Measurements from ENCODE around the gene ZBTB5.

Gene ZBTB5

GRCh38 chr9:37464426-37465248 lies 613 bp downstream of the ZBTB5 start:
- Histone ChIP-seq H3K9ac (ENCODE audit: low read depth, low read length) (peak overlapping the region; percentile 90), H3K4me1 (ENCODE audit: insufficient read depth, low read length) (peaks cover 9% of the 10 kb centered on the region)

GRCh38 chr9:37464006-37464405 lies 1.2 kb downstream of the ZBTB5 start:
- no peaks in the 10 kb centered on the region for H3K27me3 ChIP-seq (ENCODE audit: insufficient read depth, low read length)
- peak overlapping the region; percentile 92 for H3K27ac ChIP-seq (ENCODE audit: low read length)
- peaks cover 9% of the 10 kb centered on the region for H3K4me1 ChIP-seq (ENCODE audit: insufficient read depth, low read length)
- H3K9ac ChIP-seq (ENCODE audit: low read depth, low read length): peak overlapping the region; percentile 90; the same call in 1 of the 2 replicates
- no peaks in the 10 kb centered on the region for H3K9me3 ChIP-seq (ENCODE audit: insufficient read depth, low read depth, low read length)
- no peaks in the 10 kb centered on the region for H3K36me3 ChIP-seq (ENCODE audit: insufficient read depth, low read depth, low read length)
- H3K4me3 ChIP-seq (ENCODE audit: low read length): peak overlapping the region; percentile 84

More at GRCh38 chr9:37464426-37465248, 613 bp downstream of the ZBTB5 start:
- Histone ChIP-seq H3K36me3 (ENCODE audit: insufficient read depth, low read depth, low read length) (no peaks in the 10 kb centered on the region), H3K27me3 (ENCODE audit: insufficient read depth, low read length) (no peaks in the 10 kb centered on the region), H3K9me3 (ENCODE audit: insufficient read depth, low read depth, low read length) (no peaks in the 10 kb centered on the region), H3K27ac (ENCODE audit: low read length) (peak overlapping the region; percentile 92), H3K4me3 (ENCODE audit: low read length) (peak overlapping the region; percentile 84)

- Histone ChIP-seq H3K4me3 (ENCODE audit: low read length) (no peak overlapping the region), H3K9ac (ENCODE audit: low read depth, low read length) (no peak overlapping the region), H3K4me1 (ENCODE audit: insufficient read depth, low read length) (peaks cover 4% of the 10 kb centered on the region; the same call in 1 of the 2 replicates)
Observed at GRCh38 chr9:37456817-37457216, 8.4 kb downstream of the ZBTB5 start.

GRCh38 chr9:37455884-37456647 lies 9.2 kb downstream of the ZBTB5 start:
- H3K36me3 ChIP-seq (ENCODE audit: insufficient read depth, low read depth, low read length): no peaks in the 10 kb centered on the region; the same call in 1 of the 2 replicates
- H3K4me3 ChIP-seq (ENCODE audit: low read length): no peak overlapping the region
- no peaks in the 10 kb centered on the region for H3K27me3 ChIP-seq (ENCODE audit: insufficient read depth, low read length)
- peaks cover 4% of the 10 kb centered on the region; the same call in 1 of the 2 replicates for H3K4me1 ChIP-seq (ENCODE audit: insufficient read depth, low read length)
- no peaks in the 10 kb centered on the region; the same call in 1 of the 2 replicates for H3K9me3 ChIP-seq (ENCODE audit: insufficient read depth, low read depth, low read length)
- H3K27ac ChIP-seq (ENCODE audit: low read length): no peak overlapping the region
- no peak overlapping the region for H3K9ac ChIP-seq (ENCODE audit: low read depth, low read length)

More at GRCh38 chr9:37456817-37457216, 8.4 kb downstream of the ZBTB5 start:
- Histone ChIP-seq H3K27me3 (ENCODE audit: insufficient read depth, low read length) (no peaks in the 10 kb centered on the region), H3K36me3 (ENCODE audit: insufficient read depth, low read depth, low read length) (no peaks in the 10 kb centered on the region; the same call in 1 of the 2 replicates), H3K27ac (ENCODE audit: low read length) (no peak overlapping the region), H3K9me3 (ENCODE audit: insufficient read depth, low read depth, low read length) (no peaks in the 10 kb centered on the region; the same call in 1 of the 2 replicates)

- no peaks in the 10 kb centered on the region for H3K27me3 ChIP-seq (ENCODE audit: insufficient read depth, low read length)
- H3K4me3 ChIP-seq (ENCODE audit: low read length): no peak overlapping the region
- H3K9ac ChIP-seq (ENCODE audit: low read depth, low read length): no peak overlapping the region
- peaks cover 4% of the 10 kb centered on the region; the same call in 1 of the 2 replicates for H3K4me1 ChIP-seq (ENCODE audit: insufficient read depth, low read length)
- no peak overlapping the region for H3K27ac ChIP-seq (ENCODE audit: low read length)
- no peaks in the 10 kb centered on the region; the same call in 1 of the 2 replicates for H3K9me3 ChIP-seq (ENCODE audit: insufficient read depth, low read depth, low read length)
- H3K36me3 ChIP-seq (ENCODE audit: insufficient read depth, low read depth, low read length): peaks cover 3% of the 10 kb centered on the region; the same call in 1 of the 2 replicates
Observed at GRCh38 chr9:37454238-37454637, 11.0 kb downstream of the ZBTB5 start.

- Histone ChIP-seq H3K9ac (ENCODE audit: low read depth, low read length) (no peak overlapping the region), H3K27ac (ENCODE audit: low read length) (no peak overlapping the region), H3K4me3 (ENCODE audit: low read length) (no peak overlapping the region), H3K4me1 (ENCODE audit: insufficient read depth, low read length) (peaks cover 4% of the 10 kb centered on the region; the same call in 1 of the 2 replicates), H3K9me3 (ENCODE audit: insufficient read depth, low read depth, low read length) (no peaks in the 10 kb centered on the region; the same call in 1 of the 2 replicates), H3K36me3 (ENCODE audit: insufficient read depth, low read depth, low read length) (peaks cover 3% of the 10 kb centered on the region; the same call in 1 of the 2 replicates), H3K27me3 (ENCODE audit: insufficient read depth, low read length) (no peaks in the 10 kb centered on the region)
Observed at GRCh38 chr9:37453827-37454226, 11.4 kb downstream of the ZBTB5 start.

GRCh38 chr9:37452611-37453010 lies 12.6 kb downstream of the ZBTB5 start:
- H3K9ac ChIP-seq (ENCODE audit: low read depth, low read length): no peak overlapping the region
- H3K9me3 ChIP-seq (ENCODE audit: insufficient read depth, low read depth, low read length): no peaks in the 10 kb centered on the region; the same call in 1 of the 2 replicates
- H3K27ac ChIP-seq (ENCODE audit: low read length): no peak overlapping the region
- no peaks in the 10 kb centered on the region for H3K27me3 ChIP-seq (ENCODE audit: insufficient read depth, low read length)
- H3K4me3 ChIP-seq (ENCODE audit: low read length): no peak overlapping the region
- H3K36me3 ChIP-seq (ENCODE audit: insufficient read depth, low read depth, low read length): peaks cover 6% of the 10 kb centered on the region; the same call in 1 of the 2 replicates
- H3K4me1 ChIP-seq (ENCODE audit: insufficient read depth, low read length): peaks cover 4% of the 10 kb centered on the region; the same call in 1 of the 2 replicates

GRCh38 chr9:37451628-37452027 lies 13.6 kb downstream of the ZBTB5 start:
- Histone ChIP-seq H3K27me3 (ENCODE audit: insufficient read depth, low read length) (no peaks in the 10 kb centered on the region), H3K4me3 (ENCODE audit: low read length) (no peak overlapping the region), H3K36me3 (ENCODE audit: insufficient read depth, low read depth, low read length) (peaks cover 9% of the 10 kb centered on the region; the same call in 1 of the 2 replicates), H3K9ac (ENCODE audit: low read depth, low read length) (no peak overlapping the region), H3K4me1 (ENCODE audit: insufficient read depth, low read length) (no peaks in the 10 kb centered on the region; the same call in 1 of the 2 replicates), H3K9me3 (ENCODE audit: insufficient read depth, low read depth, low read length) (no peaks in the 10 kb centered on the region; the same call in 1 of the 2 replicates), H3K27ac (ENCODE audit: low read length) (no peak overlapping the region)

- H3K27me3 ChIP-seq (ENCODE audit: insufficient read depth, low read length): no peaks in the 10 kb centered on the region
- no peak overlapping the region for H3K4me3 ChIP-seq (ENCODE audit: low read length)
- no peak overlapping the region for H3K27ac ChIP-seq (ENCODE audit: low read length)
- peaks cover 9% of the 10 kb centered on the region; the same call in 1 of the 2 replicates for H3K36me3 ChIP-seq (ENCODE audit: insufficient read depth, low read depth, low read length)
- no peaks in the 10 kb centered on the region; the same call in 1 of the 2 replicates for H3K4me1 ChIP-seq (ENCODE audit: insufficient read depth, low read length)
- no peaks in the 10 kb centered on the region for H3K9me3 ChIP-seq (ENCODE audit: insufficient read depth, low read depth, low read length)
- no peak overlapping the region for H3K9ac ChIP-seq (ENCODE audit: low read depth, low read length)
Observed at GRCh38 chr9:37449862-37450632, 15.2 kb downstream of the ZBTB5 start.

GRCh38 chr9:37447111-37447510 lies 18.1 kb downstream of the ZBTB5 start:
- Histone ChIP-seq H3K9ac (ENCODE audit: low read depth, low read length) (no peak overlapping the region), H3K36me3 (ENCODE audit: insufficient read depth, low read depth, low read length) (peaks cover 16% of the 10 kb centered on the region), H3K4me3 (ENCODE audit: low read length) (no peak overlapping the region), H3K27ac (ENCODE audit: low read length) (no peak overlapping the region), H3K9me3 (ENCODE audit: insufficient read depth, low read depth, low read length) (no peaks in the 10 kb centered on the region), H3K27me3 (ENCODE audit: insufficient read depth, low read length) (no peaks in the 10 kb centered on the region), H3K4me1 (ENCODE audit: insufficient read depth, low read length) (no peaks in the 10 kb centered on the region; the same call in 1 of the 2 replicates)

GRCh38 chr9:37446401-37446800 lies 18.8 kb downstream of the ZBTB5 start:
- H3K4me3 ChIP-seq (ENCODE audit: low read length): no peak overlapping the region
- H3K27ac ChIP-seq (ENCODE audit: low read length): no peak overlapping the region
- H3K36me3 ChIP-seq (ENCODE audit: insufficient read depth, low read depth, low read length): peaks cover 23% of the 10 kb centered on the region
- no peak overlapping the region for H3K9ac ChIP-seq (ENCODE audit: low read depth, low read length)
- no peaks in the 10 kb centered on the region for H3K27me3 ChIP-seq (ENCODE audit: insufficient read depth, low read length)
- H3K4me1 ChIP-seq (ENCODE audit: insufficient read depth, low read length): no peaks in the 10 kb centered on the region; the same call in 1 of the 2 replicates
- H3K9me3 ChIP-seq (ENCODE audit: insufficient read depth, low read depth, low read length): no peaks in the 10 kb centered on the region
